GM23338 (cell line): Measurements from ENCODE around the gene COL2A1.

ENCODE experiments used
- CREB1 ChIP-seq: fragments of 250-450 bp; sonication (Bioruptor Pico); IDR thresholded peaks from 2 replicates; pipeline ENCODE4 v1.5.0; 2020; ENCODE audit warnings: low read depth, mild to moderate bottlenecking, moderate library complexity
- EZH2 ChIP-seq: fragments of 200-600 bp; sonication (generic); IDR thresholded peaks from one replicate; pipeline ENCODE4 v1.8.0; 2017; ENCODE audit warnings: antibody characterized with exemption, mild to moderate bottlenecking, low read depth; ENCODE audit not compliant: unreplicated experiment
- EZH2phosphoT487 ChIP-seq: fragments of 200-600 bp; sonication (generic); IDR thresholded peaks from one replicate; pipeline ENCODE4 v1.8.1; 2018; ENCODE audit warnings: antibody characterized with exemption; ENCODE audit not compliant: unreplicated experiment
- JUNB ChIP-seq: IDR thresholded peaks from one replicate; pipeline ENCODE4 v1.6.1; 2016; ENCODE audit warnings: antibody characterized with exemption; ENCODE audit not compliant: unreplicated experiment
- POLR2AphosphoS5 ChIP-seq: IDR thresholded peaks from 2 replicates; pipeline ENCODE4 v1.6.1; 2016; ENCODE audit warnings: antibody characterized with exemption, low read depth
- STAT1 ChIP-seq: IDR thresholded peaks from one replicate; pipeline ENCODE4 v1.6.1; 2016; ENCODE audit warnings: antibody characterized with exemption; ENCODE audit not compliant: unreplicated experiment
- ZNF331 ChIP-seq: fragments of 250-450 bp; sonication (Bioruptor Pico); IDR thresholded peaks from 2 replicates; pipeline ENCODE4 v1.5.0; 2020; ENCODE audit warnings: low read depth, mild to moderate bottlenecking, moderate library complexity
- TF ChIP-seq, protein P1 (sequence below), 2 experiments: fragments of 200-600 bp in 1 of 2; sonication (generic) in 1 of 2; conservative IDR thresholded peaks; 2 replicates each; pipeline versions ENCODE4 v1.5.1 to v1.6.1; 2016 to 2017; ENCODE audit warnings: antibody characterized with exemption in 2 of 2, low read depth in 2 of 2, mild to moderate bottlenecking in 2 of 2, moderate library complexity in 1 of 2
- TF ChIP-seq, protein P2 (sequence below): IDR thresholded peaks from 2 replicates; pipeline ENCODE4 v1.6.1; 2016; ENCODE audit warnings: antibody characterized with exemption
- TF ChIP-seq, protein P3 (sequence below): IDR thresholded peaks from one replicate; pipeline ENCODE4 v1.6.1; 2018; ENCODE audit warnings: antibody characterized with exemption; ENCODE audit not compliant: unreplicated experiment

DNA sequence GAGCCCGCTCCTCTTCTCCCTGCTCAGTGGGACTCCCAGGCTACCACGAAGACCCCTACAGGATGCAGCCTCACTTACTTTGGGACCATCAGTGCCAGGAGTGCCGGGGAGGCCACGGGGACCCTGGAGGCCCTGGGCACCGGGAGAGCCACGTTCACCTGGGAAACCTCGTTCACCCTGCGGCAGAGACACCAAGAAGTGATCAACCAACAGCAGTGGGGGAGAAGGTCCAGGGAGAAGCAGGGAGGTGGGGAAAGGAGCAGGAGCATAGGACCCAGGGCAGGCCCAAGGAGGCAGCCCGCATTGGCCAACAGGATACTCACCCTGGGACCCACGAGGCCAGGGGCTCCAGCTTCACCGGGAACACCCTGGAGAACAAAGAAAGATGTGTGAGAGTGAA is 21.5 kb downstream of the COL2A1 start:
- TF ChIP-seq, protein P1, sequence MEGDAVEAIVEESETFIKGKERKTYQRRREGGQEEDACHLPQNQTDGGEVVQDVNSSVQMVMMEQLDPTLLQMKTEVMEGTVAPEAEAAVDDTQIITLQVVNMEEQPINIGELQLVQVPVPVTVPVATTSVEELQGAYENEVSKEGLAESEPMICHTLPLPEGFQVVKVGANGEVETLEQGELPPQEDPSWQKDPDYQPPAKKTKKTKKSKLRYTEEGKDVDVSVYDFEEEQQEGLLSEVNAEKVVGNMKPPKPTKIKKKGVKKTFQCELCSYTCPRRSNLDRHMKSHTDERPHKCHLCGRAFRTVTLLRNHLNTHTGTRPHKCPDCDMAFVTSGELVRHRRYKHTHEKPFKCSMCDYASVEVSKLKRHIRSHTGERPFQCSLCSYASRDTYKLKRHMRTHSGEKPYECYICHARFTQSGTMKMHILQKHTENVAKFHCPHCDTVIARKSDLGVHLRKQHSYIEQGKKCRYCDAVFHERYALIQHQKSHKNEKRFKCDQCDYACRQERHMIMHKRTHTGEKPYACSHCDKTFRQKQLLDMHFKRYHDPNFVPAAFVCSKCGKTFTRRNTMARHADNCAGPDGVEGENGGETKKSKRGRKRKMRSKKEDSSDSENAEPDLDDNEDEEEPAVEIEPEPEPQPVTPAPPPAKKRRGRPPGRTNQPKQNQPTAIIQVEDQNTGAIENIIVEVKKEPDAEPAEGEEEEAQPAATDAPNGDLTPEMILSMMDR (conservative IDR thresholded peaks at IDR 0.05; ENCODE audit: low read depth in 2 of 2) = no peak
- TF ChIP-seq EZH2 (no peak), POLR2AphosphoS5 (no peak), EZH2phosphoT487 (no peak), STAT1 (no peak), CREB1 (CRISPR knock-in tag) (no peak), ZNF331 (CRISPR knock-in tag) (no peak), JUNB (no peak)
- TF ChIP-seq, protein P2, sequence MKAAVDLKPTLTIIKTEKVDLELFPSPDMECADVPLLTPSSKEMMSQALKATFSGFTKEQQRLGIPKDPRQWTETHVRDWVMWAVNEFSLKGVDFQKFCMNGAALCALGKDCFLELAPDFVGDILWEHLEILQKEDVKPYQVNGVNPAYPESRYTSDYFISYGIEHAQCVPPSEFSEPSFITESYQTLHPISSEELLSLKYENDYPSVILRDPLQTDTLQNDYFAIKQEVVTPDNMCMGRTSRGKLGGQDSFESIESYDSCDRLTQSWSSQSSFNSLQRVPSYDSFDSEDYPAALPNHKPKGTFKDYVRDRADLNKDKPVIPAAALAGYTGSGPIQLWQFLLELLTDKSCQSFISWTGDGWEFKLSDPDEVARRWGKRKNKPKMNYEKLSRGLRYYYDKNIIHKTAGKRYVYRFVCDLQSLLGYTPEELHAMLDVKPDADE = no peak
- TF ChIP-seq, protein P3, sequence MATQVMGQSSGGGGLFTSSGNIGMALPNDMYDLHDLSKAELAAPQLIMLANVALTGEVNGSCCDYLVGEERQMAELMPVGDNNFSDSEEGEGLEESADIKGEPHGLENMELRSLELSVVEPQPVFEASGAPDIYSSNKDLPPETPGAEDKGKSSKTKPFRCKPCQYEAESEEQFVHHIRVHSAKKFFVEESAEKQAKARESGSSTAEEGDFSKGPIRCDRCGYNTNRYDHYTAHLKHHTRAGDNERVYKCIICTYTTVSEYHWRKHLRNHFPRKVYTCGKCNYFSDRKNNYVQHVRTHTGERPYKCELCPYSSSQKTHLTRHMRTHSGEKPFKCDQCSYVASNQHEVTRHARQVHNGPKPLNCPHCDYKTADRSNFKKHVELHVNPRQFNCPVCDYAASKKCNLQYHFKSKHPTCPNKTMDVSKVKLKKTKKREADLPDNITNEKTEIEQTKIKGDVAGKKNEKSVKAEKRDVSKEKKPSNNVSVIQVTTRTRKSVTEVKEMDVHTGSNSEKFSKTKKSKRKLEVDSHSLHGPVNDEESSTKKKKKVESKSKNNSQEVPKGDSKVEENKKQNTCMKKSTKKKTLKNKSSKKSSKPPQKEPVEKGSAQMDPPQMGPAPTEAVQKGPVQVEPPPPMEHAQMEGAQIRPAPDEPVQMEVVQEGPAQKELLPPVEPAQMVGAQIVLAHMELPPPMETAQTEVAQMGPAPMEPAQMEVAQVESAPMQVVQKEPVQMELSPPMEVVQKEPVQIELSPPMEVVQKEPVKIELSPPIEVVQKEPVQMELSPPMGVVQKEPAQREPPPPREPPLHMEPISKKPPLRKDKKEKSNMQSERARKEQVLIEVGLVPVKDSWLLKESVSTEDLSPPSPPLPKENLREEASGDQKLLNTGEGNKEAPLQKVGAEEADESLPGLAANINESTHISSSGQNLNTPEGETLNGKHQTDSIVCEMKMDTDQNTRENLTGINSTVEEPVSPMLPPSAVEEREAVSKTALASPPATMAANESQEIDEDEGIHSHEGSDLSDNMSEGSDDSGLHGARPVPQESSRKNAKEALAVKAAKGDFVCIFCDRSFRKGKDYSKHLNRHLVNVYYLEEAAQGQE = no peak
